Glutamatergic neuron (in vitro differentiated cells): ENCODE measurements around the gene ING4. TPM values are rescaled to one million over a fixed set of nuclear protein-coding genes. Genes with fewer than 3 reads are reported as not detected.

ENCODE experiments used
- DNase-seq: peaks from one replicate; pipeline ENCODE4 v3.0.0; 2022
- H3K27ac Mint-ChIP-seq: one replicate; pipeline ENCODE4 v1.8.0; 2020; ENCODE audit warnings: mild to moderate bottlenecking, mixed read lengths, inconsistent platforms; ENCODE audit not compliant: unreplicated experiment
- H3K27me3 Mint-ChIP-seq: one replicate; pipeline ENCODE4 v1.8.0; 2020; ENCODE audit warnings: mild to moderate bottlenecking, moderate library complexity, mixed read lengths, inconsistent platforms; ENCODE audit not compliant: unreplicated experiment
- H3K36me3 Mint-ChIP-seq: one replicate; pipeline ENCODE4 v1.8.0; 2020; ENCODE audit warnings: mild to moderate bottlenecking, mixed read lengths, inconsistent platforms; ENCODE audit not compliant: unreplicated experiment
- H3K4me1 Mint-ChIP-seq: one replicate; pipeline ENCODE4 v1.8.0; 2020; ENCODE audit warnings: mild to moderate bottlenecking, low read depth, mixed read lengths, inconsistent platforms; ENCODE audit not compliant: unreplicated experiment
- H3K4me3 Mint-ChIP-seq: one replicate; pipeline ENCODE4 v1.8.0; 2020; ENCODE audit warnings: mild to moderate bottlenecking, mixed read lengths, inconsistent platforms; ENCODE audit not compliant: unreplicated experiment
- H3K9me3 Mint-ChIP-seq: one replicate; pipeline ENCODE4 v1.8.0; 2020; ENCODE audit warnings: mild to moderate bottlenecking, moderate library complexity, mixed read lengths, inconsistent platforms; ENCODE audit not compliant: unreplicated experiment
- total RNA-seq: library from RNA; stranded (reverse); fragmentation: NEBNext Ultra II Directional; extraction: Animal tissue kit (Norgen Biotek cat#: 25700); gene quantifications from one replicate; pipeline ENCODE4 v1.2.1, GENCODE V29; 2021; ENCODE audit not compliant: unreplicated experiment
- TF ChIP-seq, protein P1 (sequence below): fragments of 200-600 bp; sonication (generic); IDR thresholded peaks from one replicate; pipeline ENCODE4 v1.5.0; 2021; ENCODE audit not compliant: partially characterized antibody, unreplicated experiment

The ING4 gene
- total RNA-seq, 1 donor from 2014 or later, result 76.9 TPM

DNA sequence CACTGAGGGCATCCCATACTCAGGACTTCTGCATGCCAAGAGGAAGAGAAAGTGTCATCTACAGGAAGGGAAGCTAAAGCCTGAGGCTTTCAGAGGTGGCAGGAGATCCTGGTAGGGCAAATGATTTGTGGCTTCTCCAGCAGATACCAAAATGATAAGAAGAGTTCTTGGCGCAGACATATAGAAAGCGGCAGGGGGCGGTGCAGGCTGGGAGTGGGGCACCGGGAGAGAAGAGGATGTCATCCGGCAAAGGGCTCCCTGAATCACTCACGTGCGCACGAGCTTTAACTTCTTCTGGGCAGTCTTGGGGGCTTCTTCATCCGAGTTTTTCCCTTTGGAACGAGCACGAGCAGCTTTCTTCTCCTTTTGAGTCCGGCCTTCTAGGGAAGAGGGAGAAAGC, 10.5 kb downstream of the ING4 start:
- Mint-ChIP-seq H3K27ac (no peak overlapping the region), H3K4me3 (no peak overlapping the region), H3K4me1 (no peaks in the 10 kb centered on the region), H3K27me3 (peaks cover 2% of the 10 kb centered on the region), H3K36me3 (peaks cover 10% of the 10 kb centered on the region), H3K9me3 (peaks cover 7% of the 10 kb centered on the region)
- DNase-seq, result no peak
- TF ChIP-seq, protein P1, sequence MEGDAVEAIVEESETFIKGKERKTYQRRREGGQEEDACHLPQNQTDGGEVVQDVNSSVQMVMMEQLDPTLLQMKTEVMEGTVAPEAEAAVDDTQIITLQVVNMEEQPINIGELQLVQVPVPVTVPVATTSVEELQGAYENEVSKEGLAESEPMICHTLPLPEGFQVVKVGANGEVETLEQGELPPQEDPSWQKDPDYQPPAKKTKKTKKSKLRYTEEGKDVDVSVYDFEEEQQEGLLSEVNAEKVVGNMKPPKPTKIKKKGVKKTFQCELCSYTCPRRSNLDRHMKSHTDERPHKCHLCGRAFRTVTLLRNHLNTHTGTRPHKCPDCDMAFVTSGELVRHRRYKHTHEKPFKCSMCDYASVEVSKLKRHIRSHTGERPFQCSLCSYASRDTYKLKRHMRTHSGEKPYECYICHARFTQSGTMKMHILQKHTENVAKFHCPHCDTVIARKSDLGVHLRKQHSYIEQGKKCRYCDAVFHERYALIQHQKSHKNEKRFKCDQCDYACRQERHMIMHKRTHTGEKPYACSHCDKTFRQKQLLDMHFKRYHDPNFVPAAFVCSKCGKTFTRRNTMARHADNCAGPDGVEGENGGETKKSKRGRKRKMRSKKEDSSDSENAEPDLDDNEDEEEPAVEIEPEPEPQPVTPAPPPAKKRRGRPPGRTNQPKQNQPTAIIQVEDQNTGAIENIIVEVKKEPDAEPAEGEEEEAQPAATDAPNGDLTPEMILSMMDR, result no peak

DNA sequence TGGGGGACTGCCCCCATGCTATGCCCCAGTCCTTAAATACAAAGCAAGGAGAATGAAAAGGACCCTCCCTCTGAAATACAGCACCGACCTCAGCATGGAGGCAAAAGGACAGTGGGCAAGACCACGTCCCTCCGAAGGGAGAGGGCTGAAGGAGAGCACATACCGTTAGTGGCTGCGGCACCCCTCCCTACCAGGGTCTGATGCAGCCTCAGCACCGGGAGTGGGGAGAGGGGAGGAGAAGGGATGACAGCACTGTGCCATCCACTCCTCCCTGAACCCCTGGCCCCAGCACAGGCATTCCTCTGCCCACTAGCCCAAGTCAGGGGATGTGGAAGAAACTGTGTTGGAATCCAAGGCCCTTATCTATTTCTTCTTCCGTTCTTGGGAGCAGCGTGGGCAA, 12.1 kb downstream of the ING4 start:
- H3K4me3 Mint-ChIP-seq, result no peak overlapping the region
- peaks cover 10% of the 10 kb centered on the region for H3K9me3 Mint-ChIP-seq

DNA sequence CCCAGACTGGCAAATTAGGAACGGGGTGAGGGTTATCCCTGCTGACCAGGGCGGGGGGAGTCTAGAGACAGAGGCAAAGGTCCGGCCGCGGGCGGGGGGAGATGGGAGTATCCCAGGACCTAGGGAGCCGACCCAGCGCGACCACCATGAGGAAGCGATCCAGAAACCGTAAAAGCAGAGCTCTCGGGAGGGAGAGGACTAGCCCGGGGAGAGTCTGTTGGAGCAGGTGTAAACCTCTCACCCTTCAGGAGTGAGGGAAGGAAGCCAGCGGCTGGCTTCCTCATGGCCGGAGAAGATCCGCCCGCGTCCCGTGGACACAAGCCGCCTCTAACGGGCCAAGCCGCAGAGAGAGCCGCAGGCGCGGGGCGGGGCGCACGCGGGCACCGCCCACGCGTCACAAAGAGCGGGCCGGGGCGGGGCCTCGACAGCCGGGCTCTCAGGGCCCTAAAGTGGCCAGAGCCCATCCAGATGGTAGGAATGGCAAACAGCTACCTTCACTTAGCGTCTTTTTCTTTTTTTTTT, 15.8 kb downstream of the ING4 start, which contains the start of gene ACRBP:
TSS of gene ACRBP (minus strand) at position 350 of the 522 bp plus-strand sequence. CDS start at position 284, 66 bp downstream.
- peaks cover 8% of the 10 kb centered on the region for H3K9me3 Mint-ChIP-seq

More for the DNA sequence above, 12.1 kb downstream of the ING4 start:
- no peak for DNase-seq
- peaks cover 6% of the 10 kb centered on the region for H3K27me3 Mint-ChIP-seq
- TF ChIP-seq, protein P1, result no peak
- no peak overlapping the region for H3K27ac Mint-ChIP-seq
- peaks cover 8% of the 10 kb centered on the region for H3K36me3 Mint-ChIP-seq
- peaks cover 5% of the 10 kb centered on the region for H3K4me1 Mint-ChIP-seq

DNA sequence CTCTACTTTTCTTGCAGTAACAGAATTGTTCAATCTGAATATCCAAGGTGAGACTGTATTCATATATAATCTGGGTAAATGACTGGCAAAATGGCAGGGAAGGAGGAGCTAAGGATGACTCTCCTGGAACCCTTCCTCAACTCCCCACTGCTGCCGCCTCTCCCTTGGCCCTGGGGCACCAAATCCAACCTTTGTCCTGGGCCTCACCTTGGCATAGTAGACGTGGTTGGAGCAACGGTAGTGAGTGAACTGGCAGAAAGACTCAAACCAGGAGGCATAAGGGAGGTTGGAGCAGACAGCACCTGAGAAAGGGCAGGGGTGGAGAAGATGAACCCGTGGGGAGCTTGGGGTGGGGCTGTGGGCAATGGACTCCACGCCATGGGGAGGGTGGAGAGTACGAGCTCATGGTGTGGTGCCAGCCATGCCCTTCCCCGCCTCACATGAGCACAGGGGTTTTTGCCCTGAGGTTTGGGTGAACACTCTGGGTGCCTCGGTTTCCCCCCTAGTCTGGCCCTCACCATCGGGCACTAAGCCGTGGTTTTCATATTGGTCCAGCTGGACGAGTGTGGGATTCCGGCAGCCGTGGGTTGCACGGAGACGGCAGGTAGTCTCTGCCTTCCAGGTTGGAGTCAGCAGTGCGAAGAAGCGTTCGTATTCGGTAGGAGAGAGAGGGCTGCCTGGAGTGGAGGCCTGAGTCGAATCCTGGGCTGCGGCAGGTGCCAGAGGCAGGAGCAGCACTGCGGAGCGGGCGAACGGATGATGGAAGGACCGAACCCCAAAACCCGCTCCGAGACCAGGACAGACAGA, 16.4 kb downstream of the ING4 start:
- peak overlapping the region; percentile 70 for H3K27ac Mint-ChIP-seq
- no peak for DNase-seq

More for the DNA sequence above, 15.8 kb downstream of the ING4 start, which contains the start of gene ACRBP:
- H3K27me3 Mint-ChIP-seq, result peaks cover 6% of the 10 kb centered on the region
- H3K27ac Mint-ChIP-seq, result peak within 1 kb of the TSS; percentile 70
- peak; percentile 79 for DNase-seq
- H3K36me3 Mint-ChIP-seq, result peaks cover 27% of the 10 kb centered on the region
- H3K4me3 Mint-ChIP-seq, result peak within 1 kb of the TSS; percentile 88
- H3K4me1 Mint-ChIP-seq, result peaks cover 5% of the 10 kb centered on the region
- TF ChIP-seq, protein P1, result no peak

More for the DNA sequence above, 16.4 kb downstream of the ING4 start:
- peaks cover 9% of the 10 kb centered on the region for H3K9me3 Mint-ChIP-seq
- H3K36me3 Mint-ChIP-seq, result peaks cover 30% of the 10 kb centered on the region
- peak overlapping the region; percentile 88 for H3K4me3 Mint-ChIP-seq
- H3K4me1 Mint-ChIP-seq, result peaks cover 5% of the 10 kb centered on the region
- H3K27me3 Mint-ChIP-seq, result peaks cover 9% of the 10 kb centered on the region
- TF ChIP-seq, protein P1, result no peak
